GOT3 (cell line): ENCODE results near the gene STXBP6.
"Not testable (repeated sequence)": the region's sequence is repeated elsewhere in the genome, so short reads cannot be mapped to it uniquely, and the experiment has no call there.

Source experiments
- DNase-seq: peaks from one replicate; lab custom pipeline; 2025; ENCODE audit warnings: mixed read lengths; lab: John Stamatoyannopoulos, UW

Gene STXBP6

DNA sequence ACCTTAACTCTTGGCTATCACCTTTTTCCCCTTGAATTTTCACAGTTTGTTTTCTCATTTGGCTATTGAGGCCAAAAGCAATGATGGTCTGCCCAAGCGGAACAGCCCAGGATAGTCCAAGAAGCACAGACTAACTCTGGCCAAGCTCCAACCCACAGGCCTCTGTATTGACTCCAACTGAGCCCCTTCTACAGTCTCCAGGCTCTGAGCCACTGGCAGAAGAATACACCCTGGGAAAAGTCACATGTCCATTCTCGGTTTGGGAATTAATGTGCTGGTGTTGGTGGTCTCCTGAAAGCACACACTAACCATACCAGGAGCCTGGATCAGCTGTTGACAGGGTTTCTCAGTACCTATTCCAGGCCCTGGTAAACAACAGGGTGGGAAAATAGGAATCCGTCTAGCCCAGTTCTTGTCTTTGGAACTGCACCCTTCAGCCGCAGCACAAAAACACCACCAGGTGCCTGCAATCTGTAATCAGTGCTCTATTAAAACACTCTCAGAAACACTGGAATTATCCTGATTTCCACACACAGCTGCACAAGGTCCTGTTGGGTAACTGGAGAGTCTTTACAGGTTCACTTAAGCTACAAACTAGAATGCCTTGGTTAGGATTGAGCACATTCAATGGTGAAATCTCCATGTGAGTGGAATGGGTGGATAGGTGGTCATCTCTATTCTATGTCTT lies 63.6 kb downstream of the STXBP6 start:
- no peak for DNase-seq

DNA sequence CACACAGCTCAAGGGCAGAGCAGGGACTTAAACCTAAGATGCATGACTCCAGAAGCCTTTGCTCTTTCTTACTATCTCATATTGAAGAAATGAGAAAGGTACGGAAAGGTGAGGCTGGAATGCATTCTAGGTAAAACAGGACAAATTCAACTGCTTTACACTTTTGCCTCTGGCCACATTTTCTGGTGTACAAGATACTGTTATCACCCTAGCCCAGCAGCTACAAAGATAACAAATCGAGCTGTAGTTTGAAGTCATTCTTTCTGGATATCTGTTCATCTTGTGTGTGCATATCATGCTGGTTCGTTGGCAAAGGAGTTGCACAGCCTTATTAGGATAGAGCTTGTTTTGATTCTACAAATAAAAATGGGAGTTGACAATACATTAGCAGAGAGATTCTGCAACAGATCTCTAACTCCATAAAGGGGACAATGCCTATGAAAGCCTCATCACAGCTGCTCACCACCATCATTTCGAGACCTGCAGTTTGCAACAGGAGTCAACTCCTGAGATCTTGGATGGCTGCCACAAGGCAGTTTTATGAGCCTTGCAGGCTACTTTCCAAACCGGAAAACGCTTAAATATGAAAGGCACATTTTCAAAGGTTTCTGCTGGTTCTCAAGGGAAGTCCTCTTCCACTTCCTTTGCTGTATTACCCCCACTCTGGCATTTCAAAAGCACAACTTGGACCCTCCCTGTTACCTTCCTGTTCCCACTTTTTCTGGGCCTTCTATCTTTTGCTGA lies 64.9 kb downstream of the STXBP6 start:
- no peak for DNase-seq

DNA sequence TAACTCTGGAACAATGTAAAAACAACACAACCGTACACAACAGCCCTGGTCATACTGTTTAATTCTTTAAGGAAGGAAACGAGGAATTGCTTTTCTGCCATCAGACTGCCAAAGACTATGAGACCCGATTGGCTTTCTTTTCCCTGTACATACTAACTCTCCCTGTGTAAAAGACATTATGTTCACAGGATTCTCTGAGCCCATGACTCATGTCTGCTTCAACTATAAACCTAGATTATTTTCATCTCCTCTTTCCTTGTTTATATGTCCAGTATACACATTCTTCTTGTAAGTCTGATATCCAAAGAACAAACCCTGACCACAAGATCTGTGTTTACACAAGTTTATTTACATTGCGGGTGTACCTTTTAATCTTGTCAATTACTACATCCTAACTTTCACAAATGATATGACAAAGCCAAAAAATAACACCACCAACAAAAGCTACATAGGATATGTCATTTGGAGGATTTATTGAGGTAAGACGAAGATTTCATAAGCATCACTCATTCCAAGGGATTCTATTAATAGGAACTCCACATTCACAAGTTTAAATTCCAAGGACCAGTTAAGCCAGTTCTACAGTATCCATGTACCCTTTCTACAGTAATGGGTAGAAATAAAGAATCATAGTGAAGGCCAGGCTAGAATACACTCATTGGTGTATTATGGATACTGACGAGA lies 67.3 kb downstream of the STXBP6 start:
- DNase-seq: no peak

DNA sequence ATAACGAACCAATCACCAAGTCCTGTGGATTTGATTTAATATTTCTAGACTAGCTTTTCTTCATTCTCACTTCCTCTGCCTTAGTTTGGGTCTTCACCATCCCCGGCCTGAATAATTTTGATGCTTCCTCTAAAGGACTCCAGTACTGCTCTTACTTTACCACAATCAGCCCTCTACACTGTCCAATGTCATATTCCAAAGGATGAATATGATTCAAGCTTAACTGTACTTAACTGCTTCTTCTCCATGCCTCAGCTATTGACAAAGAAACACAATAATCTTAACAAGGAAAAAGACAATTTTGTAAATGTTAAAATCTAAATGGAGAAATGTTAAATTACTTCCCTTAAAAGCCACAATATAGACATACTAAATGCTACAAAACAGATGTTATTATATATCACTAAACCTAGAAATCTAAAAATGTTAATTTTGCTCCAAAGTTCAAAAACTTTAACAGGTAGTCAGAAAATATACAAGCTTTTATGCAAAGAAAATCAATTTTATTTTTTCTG lies 70.2 kb downstream of the STXBP6 start:
- no peak for DNase-seq

DNA sequence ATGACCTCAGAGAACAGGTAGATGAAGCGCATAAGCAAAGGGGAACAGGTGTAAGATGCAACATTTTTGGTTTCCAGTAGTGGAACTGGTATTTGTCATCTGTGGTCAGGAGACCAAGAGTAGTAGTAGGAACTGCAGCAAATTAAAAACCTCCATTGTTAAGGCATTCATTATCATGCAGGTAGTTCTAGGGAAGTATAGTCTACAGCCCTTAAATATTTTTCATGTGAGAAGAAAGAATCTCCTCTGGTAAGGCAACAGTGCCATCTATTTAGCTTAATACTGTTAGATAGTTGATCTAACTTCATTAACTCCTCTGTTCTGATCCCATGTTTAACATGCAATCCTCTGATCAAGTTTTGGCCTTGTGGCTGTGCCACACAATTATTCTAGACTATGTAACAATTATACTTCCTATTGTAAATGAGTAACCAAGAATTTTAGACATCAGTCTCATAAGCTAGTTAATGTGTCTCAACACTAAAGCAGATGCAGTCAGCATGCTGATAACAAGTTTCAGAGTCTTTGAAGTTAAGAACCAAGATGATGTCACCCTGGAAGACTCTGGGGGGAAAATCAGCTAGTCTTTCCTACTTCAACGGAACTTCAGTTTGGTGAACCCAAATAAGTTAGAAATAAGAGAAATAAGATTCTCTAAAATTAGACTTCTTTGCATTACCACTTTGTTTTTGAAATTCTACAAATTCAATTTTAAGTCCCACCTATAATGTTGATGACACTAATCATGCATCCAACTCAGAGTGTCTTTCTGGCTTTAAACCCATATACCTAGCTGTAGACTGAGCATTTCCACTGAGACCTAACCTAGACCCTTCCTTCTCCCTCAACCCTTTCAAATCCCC lies 70.9 kb downstream of the STXBP6 start:
- DNase-seq: no peak

DNA sequence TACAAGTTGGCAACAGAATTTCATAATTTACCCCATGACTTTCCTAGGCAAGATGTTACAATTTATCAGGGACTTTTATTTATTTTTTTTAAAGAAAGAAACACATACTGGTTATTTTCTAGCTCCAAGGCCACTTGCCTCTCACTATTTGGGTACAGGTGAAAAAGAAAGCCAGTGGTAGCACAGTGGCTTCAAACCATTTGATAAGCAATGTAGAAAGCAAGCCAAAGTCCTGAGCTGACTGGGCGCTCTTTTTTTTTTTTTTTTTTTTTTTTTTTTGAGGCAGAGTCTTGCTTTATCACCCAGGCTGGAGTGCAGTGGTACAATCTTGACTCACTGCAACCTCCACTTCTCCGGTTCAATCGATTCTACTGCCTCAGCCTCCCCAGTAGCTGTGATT lies 73.3 kb downstream of the STXBP6 start:
- no peak for DNase-seq

DNA sequence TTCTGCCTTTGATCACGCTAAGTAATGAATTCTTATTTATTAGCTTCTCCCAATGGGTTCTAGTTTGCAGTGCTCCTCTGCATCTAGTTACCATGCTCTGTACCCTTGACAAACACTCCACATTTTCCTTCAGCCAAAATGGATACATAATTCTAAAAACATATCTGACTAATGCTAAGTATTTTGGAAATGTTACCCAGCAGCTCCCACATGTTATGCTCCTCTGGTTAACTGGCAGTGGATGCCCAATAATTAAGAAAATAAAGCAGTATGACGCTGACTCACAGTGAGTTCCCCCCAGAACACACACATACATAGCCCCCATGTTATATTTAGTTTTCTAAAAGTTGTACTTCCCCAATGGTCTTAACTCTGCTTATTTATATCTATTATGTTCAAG lies 74.6 kb downstream of the STXBP6 start:
- DNase-seq: no peak

DNA sequence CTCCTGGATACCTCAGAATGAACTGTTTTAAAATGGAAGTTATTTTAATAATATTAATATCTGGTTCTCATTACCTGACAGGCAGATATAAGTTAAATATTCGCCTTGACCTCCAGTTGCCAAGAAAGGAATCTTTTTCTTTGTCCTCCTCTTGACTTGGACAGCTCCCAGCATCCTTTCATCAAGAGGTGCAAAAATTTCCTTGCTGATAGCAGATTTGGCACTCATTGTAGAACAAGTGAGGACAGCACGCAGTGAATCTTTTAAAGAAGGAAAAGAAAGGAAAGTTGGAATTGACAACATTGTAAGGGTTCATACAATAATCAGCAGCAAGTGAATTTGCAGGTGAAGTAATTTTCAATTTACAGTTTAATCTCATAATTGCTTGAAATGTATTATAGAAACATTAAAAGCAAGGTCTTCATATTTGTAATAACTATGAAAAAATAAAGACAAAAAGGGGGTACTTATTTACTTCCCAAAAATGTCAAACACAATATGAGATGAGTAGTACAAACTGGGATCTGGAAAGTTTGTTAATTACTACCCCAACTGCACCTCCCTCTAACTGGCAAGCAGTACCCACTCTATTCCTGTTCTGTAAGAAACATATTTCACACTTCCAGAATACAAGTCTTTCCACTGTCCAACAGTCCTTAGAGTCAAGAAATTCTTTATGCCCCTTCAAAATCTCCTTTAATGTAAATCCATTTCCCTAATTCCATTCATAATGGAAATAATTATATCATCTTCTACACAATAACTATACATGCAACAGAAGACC lies 75.2 kb downstream of the STXBP6 start:
- DNase-seq: no peak

DNA sequence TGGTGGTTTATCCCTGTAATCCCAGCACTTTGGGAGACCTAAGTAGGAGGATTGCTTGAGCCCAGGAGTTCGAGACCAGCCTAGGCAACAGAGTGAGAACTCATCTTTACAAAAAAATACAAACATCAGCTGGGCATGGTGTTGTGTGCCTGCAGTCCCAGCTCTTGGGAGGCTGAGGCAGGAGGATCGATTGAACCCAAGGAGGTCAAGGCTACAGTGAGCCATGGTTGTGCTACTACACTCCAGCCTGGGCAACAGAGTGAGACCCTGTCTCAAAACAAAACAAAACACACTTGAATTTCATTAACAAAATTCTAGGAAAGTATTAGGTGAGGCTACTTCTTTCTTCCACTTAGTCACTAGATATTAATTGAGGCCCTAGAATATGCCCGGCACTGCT lies 77.1 kb downstream of the STXBP6 start:
- no peak for DNase-seq

DNA sequence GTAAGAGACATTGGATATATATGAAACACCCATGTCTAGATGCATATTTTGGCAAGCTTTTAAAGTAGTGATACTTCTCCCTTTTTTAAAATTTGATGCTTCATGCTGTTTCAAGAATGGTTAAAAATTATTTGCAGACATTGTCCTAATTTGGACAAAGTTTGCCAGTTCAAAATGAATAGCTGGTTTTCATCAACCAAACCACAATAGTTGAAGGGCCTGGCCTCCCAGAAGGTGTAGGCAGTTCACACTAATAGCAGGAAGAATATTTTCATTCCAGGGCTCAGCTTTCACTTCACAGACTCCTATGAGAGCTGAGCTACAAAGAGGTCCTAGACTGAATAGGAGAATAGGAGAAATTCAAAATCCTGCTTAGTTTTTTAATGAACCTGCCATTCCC lies 78.7 kb downstream of the STXBP6 start:
- no peak for DNase-seq

DNA sequence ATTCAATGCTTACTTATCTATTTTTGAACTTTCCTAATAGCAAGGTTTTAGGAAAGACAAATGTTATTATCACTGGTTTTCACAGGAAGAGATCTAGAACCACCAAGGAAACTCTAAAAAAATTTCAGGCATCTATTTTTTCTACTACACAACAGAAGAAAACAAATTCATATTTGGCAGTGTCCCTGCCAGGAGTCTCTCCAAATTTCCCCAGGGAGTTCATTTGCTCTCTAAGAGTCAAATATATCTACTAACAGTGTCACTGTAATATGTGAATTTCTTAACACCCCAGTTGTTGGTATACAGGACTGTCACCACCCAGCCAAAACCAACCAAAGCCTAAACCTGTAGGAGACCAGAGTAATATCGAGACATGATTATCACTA lies 83.4 kb downstream of the STXBP6 start:
- no peak for DNase-seq

DNA sequence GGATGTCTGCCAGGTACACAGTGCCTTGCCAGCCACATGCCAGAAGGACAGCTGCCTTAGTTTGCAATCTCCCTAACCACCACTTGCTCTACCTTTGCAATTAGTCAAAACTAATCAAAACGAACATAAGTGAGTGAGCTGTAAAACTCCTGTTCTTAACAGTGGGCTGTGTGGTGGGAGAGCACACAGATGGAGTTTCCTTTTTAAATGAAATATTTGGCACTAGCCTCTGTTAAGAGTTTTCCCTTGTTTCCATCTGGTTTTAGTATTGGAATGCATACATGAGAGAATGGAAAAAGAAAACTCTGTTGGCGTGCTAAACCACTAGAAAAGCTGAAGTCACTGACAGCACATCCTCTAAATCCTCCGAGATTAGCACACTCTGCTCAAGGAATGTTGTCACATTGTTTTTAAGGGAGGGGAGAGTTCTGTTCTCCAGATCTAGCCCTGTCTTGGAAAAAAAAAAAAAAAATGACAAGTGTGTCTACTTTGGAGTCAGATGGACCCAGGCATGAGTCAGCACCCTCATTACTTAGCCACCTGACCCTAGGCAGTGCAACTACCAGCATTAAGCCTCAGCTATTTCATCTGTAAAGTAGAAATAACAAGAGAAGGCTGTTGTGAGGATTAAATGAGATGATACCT lies 83.9 kb downstream of the STXBP6 start:
- DNase-seq: no peak

DNA sequence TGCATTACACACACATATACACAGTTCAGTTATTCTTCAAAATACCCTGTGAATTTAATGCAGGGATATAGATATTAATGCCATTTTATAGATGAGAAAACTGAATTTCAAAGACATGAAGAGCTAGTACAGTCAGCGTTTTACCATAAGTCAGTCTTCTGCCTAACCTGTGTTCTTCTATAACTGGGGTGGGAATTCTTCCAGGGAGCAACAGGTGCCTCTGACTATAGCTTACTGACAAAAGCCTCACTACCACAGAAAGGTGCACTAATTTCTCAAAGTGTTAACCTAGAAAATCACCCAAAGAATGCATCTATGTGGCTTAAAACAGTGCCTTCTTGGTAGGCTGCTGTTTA lies 84.4 kb downstream of the STXBP6 start:
- DNase-seq: no peak

DNA sequence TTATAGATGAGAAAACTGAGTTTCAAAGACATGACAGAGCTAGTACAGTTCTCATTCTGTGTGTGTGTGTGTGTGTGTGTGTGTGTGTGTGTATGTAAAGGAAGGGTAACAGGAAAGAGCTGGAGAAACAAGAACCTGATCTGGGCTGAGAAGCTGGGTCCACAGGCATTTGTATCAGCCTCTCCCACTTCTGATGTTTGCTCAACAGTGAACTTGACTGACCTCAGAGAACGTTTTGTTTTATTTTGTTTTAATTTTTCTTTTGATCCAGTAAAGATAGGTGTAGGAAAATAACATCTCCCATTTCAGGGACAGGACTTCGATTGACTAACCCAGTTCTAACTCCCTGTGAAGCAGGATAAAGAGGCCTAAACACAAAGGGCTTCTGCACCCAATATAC lies 85.4 kb downstream of the STXBP6 start:
- no peak for DNase-seq

DNA sequence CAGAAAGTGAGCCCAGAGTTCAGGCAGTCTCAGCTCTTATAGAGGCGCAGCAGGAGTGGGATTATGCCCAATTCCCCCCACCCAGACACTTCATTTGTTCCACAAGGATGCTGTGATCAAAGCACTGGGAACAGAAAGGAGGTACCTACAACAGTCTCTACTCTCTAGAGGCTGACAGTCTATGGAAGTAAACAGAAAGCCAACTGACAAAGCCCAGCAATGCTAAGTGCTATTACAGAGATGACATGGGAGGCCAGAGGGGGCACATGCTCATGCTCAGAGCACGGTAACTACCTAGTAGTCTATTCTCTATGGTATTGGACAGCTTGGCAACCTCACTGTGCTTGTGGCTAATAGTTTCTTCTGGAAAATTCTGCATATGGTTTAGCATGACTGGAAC lies 85.9 kb downstream of the STXBP6 start:
- DNase-seq: no peak

DNA sequence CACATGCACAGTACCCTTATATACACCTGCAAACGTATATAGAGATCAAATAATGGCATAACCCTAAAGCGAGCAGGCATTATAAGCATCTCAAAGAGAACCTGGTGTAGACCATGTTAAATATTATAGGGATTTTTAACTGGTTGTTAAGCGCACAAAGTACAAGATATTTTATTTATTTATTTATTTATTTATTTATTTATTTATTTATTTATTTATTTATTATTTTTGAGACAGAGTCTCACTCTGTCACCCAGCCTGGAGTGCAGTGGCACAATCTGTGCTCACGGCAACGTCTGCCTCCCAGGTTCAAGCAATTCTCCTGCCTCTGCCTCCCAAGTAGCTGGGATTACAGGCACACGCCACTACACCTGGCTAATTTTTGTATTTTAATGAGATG lies 87.8 kb downstream of the STXBP6 start:
- not testable (repeated sequence) for DNase-seq

DNA sequence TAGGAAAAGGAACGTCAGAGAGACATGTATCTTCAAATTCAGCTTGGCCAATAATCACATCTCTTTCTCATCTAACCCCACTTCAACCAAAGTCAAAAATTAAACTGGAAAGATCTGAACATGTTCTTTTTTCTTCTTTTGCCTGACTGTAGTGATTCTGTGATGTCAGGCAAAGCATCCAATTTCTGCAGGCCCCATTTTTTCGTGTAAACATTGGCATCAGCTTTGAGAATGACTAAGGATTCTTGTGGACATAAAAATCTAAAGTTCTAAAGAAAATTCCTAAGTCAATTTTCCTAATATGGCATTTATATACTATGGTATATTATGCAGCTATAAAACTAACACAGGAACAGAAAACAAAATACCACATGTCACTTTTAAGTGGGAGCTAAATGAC lies 89.1 kb downstream of the STXBP6 start:
- DNase-seq: no peak

DNA sequence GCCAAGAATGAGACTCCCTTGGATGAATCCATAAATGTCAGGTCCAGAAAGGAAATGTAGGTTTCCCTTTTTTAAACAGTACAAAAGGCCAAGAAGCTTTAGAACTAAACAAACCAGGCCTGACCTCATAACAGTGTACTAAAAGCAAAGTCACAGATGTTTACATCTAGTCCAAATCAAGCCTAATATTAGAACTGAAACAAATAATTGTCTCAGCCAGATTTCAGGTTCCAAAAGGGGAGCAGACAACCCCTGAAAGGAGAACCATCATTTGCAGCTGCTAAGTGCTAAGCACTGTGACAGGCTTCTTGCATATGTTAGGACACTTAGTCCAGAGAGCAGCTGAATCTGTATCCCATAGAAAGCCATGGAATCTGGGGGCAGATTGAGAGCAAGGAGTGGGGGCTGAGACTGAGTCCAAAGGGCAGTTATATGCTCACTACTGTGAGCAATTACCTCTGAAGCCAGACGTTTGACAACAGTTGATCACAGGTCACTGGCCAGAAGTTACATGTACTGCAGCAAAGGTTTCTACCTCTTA lies 90.1 kb downstream of the STXBP6 start:
- DNase-seq: no peak

DNA sequence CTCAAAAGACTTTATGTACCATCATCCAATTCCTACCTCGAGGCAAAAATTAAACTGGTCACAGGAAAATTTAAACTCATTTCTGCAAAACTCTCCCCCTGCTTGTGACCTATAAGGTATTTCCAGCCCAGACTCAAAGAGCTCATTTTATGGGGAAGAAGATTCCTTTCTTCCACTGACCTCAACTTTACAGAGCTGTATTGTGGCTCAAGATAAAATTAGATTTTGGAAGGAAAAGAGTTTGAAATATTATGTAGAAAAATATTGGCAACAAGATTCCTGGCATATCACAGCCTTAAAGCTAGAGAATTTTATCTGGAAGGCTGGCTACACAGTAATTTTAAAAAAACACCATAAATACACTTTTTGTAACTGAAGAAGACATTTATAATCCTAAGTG lies 91.7 kb downstream of the STXBP6 start:
- no peak for DNase-seq

DNA sequence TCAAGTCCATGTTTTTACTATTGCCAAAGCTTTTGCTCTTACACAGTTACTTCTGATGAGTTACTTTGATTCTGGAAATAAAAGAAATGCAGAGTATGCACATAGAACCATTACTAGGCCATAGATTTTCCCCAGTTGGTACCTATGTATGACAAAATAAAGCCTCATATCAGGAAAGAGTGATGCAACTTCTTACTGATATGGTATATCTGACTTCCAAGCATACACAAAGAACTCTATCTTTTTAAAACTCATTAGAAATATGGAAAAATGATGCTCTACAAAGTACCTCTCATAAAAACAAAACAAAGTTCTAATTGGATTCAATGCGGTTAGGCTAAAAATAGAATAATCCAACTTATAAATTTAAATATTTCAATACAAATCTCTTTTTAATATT lies 92.1 kb downstream of the STXBP6 start:
- no peak for DNase-seq

DNA sequence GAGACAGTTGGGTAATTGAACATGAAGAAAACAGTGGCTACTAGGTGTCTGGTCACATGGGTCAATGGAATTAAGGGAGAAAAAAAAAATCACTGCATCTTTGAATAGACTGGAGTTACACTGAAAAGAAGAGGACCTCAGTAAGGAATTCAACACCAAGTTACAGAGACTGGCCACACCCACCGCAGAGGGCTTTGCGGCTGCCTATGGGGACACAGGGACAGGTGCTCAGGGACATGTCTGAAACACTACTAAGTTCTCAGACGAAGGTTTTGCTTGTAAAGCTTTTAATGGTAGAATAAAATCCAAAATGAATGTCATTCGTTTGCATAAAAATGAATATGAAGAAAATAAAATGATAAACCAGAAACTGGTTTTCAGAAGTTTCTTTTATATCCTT lies 93.8 kb downstream of the STXBP6 start:
- DNase-seq: no peak
